Activated T-cell treated with anti-CD3 and anti-CD28 coated beads, Interleukin-2, amount 50 U/mL, for 4 hours (primary cell): ENCODE measurements around the gene RTN4RL2. TPM values are rescaled to one million over a fixed set of nuclear protein-coding genes. Genes with fewer than 3 reads are reported as not detected.
A peak's percentile ranks its signal among the peaks of the same experiment; 100 is the strongest.

Experiments used
- ATAC-seq, 2 donors: fragments of 200-7000 bp; cut with Tn5 transposase; one replicate each; pipeline ENCODE4 v1.10.0; 2021
- DNase-seq: peaks from one replicate; pipeline ENCODE4 v3.0.0-alpha.2; 2020
- H3K27me3 Mint-ChIP-seq: one replicate; pipeline ENCODE4 v1.8.0; 2021; ENCODE audit warnings: low read depth, mixed read lengths
- H3K36me3 Mint-ChIP-seq: one replicate; pipeline ENCODE4 v1.8.0; 2022; ENCODE audit warnings: mixed read lengths; ENCODE audit not compliant: insufficient read depth
- H3K4me1 Mint-ChIP-seq: one replicate; pipeline ENCODE4 v1.8.0; 2021; ENCODE audit warnings: low read depth, mixed read lengths
- H3K4me3 Mint-ChIP-seq: one replicate; pipeline ENCODE4 v1.8.0; 2021; ENCODE audit warnings: mild to moderate bottlenecking, moderate library complexity, mixed read lengths
- H3K9me3 Mint-ChIP-seq: one replicate; pipeline ENCODE4 v1.8.0; 2021; ENCODE audit warnings: mixed read lengths
- total RNA-seq, 3 donors: library from RNA; stranded (reverse); gene quantifications; one replicate each; pipeline ENCODE4 v1.2.1, GENCODE V29; 2021

Gene RTN4RL2
- total RNA-seq, 3 donors from 2014 or later = 0.16 to 0.33 (median 0.27) TPM

GRCh38 chr11:57516061-57516443, 55.7 kb downstream of the RTN4RL2 start:
- H3K9me3 Mint-ChIP-seq = no peaks in the 10 kb centered on the region
- no peak for ATAC-seq
- peak overlapping the region; percentile 98 for H3K4me3 Mint-ChIP-seq
- no peaks in the 10 kb centered on the region for H3K36me3 Mint-ChIP-seq
- DNase-seq = no peak
- peaks cover 29% of the 10 kb centered on the region for H3K4me1 Mint-ChIP-seq
- no peaks in the 10 kb centered on the region for H3K27me3 Mint-ChIP-seq

GRCh38 chr11:57521116-57521515, 60.8 kb downstream of the RTN4RL2 start:
- peaks cover 2% of the 10 kb centered on the region for H3K4me1 Mint-ChIP-seq
- H3K36me3 Mint-ChIP-seq = peaks cover 6% of the 10 kb centered on the region
- no peaks in the 10 kb centered on the region for H3K9me3 Mint-ChIP-seq
- H3K27me3 Mint-ChIP-seq = no peaks in the 10 kb centered on the region
- DNase-seq = no peak
- ATAC-seq = no peak
- H3K4me3 Mint-ChIP-seq = no peak overlapping the region

- DNase-seq = no peak
- no peak for ATAC-seq
- Mint-ChIP-seq H3K36me3 (peaks cover 9% of the 10 kb centered on the region), H3K4me1 (peaks cover 11% of the 10 kb centered on the region), H3K4me3 (no peak overlapping the region), H3K27me3 (no peaks in the 10 kb centered on the region), H3K9me3 (no peaks in the 10 kb centered on the region)
Observed at GRCh38 chr11:57523419-57523818, 63.1 kb downstream of the RTN4RL2 start.

Other genes with a start within 250 kb of the RTN4RL2 start
- not detected for gene APLNR, start 223.3 kb upstream of the RTN4RL2 start, total RNA-seq
- gene TNKS1BP1, start 135.6 kb upstream of the RTN4RL2 start, total RNA-seq = 10 to 100 TPM; 27.2 to 34.3 (median 30.7) TPM
- 100 to 1,000 TPM; 287 to 317 (median 302) TPM for gene SSRP1, start 124.6 kb upstream of the RTN4RL2 start, total RNA-seq
- not detected for gene P2RX3, start 122.2 kb upstream of the RTN4RL2 start, total RNA-seq
- gene PRG3, start 79.4 kb upstream of the RTN4RL2 start, total RNA-seq = not detected
- gene PRG2, start 69.9 kb upstream of the RTN4RL2 start, total RNA-seq = 1 to 10 TPM; 1.8 to 2.7 (median 2.5) TPM
- gene SLC43A3, start 33.4 kb upstream of the RTN4RL2 start, total RNA-seq = 100 to 1,000 TPM; 508 to 551 (median 529) TPM
- 10 to 100 TPM; 15.5 to 20.3 (median 18.3) TPM for gene SLC43A1, start 55.2 kb downstream of the RTN4RL2 start, total RNA-seq
- gene TIMM10, start 70.2 kb downstream of the RTN4RL2 start, total RNA-seq = 100 to 1,000 TPM; 152 to 189 (median 154) TPM
- not detected for gene SMTNL1, start 77.1 kb downstream of the RTN4RL2 start, total RNA-seq
- 100 to 1,000 TPM; 117 to 136 (median 122) TPM for gene UBE2L6, start 107.1 kb downstream of the RTN4RL2 start, total RNA-seq
- 1 to 10 TPM in 2 of 3 donors, under 1 TPM in 1; 0.55 to 2.1 (median 1.7) TPM for gene SERPING1, start 137.2 kb downstream of the RTN4RL2 start, total RNA-seq
- gene YPEL4, start 189.4 kb downstream of the RTN4RL2 start, total RNA-seq = under 1 TPM in 1 of 3 donors, not detected in 2; 0.05 TPM
- gene CLP1, start 197.2 kb downstream of the RTN4RL2 start, total RNA-seq = 10 to 100 TPM; 21.6 to 24.6 (median 22.0) TPM
- 10 to 100 TPM; 65.0 to 78.1 (median 73.8) TPM for gene ZDHHC5, start 207.6 kb downstream of the RTN4RL2 start, total RNA-seq